PC-3 (cell line): Measurements from ENCODE around the gene BRD4.

Source experiments
- EZH2 ChIP-seq: fragments of 300-600 bp; sonication (generic); IDR thresholded peaks from one replicate; pipeline ENCODE4 v1.6.1; 2017; ENCODE audit warnings: antibody characterized with exemption, mild to moderate bottlenecking, low read length; ENCODE audit not compliant: unreplicated experiment
- EZH2phosphoT487 ChIP-seq: fragments of 300-600 bp; sonication (generic); IDR thresholded peaks from 2 replicates; pipeline ENCODE4 v1.6.1; 2018; ENCODE audit warnings: mild to moderate bottlenecking, antibody characterized with exemption, low read length, borderline replicate concordance
- TF ChIP-seq, protein P1 (sequence below): fragments of 300-600 bp; sonication (generic); conservative IDR thresholded peaks from 2 replicates; pipeline ENCODE4 v1.5.1; 2017; ENCODE audit warnings: antibody characterized with exemption, low read depth, mild to moderate bottlenecking, low read length

DNA sequence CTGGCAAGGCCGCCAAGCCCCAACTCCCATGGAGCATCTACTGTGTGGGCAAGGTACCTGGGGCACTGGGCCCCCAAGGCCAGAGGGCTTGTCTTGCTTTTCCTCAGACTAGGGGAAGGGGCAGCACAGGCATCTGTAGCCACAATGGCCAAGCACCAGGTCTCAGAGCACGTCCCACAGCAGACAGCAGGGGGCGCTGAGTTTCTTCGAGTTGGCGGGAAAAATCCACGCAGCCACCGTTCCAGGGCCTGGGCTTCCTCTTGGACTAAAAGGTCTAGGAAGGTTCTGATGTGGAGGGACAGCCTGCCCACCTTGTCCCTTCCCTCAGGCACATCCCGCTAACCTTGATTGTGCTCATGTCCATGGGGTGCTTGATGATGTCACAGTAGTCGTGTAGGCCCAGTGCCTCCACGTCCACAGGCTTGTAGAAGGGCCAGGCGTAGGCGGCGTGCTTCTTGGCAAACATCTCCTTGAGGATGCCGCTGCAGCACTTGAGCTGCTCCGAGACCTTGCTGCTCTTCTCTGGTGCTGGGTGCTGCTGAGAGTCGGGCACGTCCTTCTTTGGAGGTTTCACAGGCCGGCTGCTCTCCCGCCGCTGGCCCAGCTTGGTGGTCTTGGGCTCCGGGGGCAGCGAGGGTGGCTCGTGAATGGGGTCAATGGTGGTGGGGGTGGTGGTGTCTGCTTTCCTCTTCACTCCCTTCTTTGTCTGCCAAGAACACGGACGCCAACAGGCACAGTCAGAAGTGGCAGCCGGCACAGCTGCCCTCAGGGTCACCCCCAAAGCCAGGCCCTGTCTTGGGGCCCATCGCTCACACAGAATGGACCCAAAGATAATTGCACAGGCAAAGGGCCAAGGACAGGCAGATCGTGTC is 68.0 kb downstream of the BRD4 start:
- TF ChIP-seq, protein P1, sequence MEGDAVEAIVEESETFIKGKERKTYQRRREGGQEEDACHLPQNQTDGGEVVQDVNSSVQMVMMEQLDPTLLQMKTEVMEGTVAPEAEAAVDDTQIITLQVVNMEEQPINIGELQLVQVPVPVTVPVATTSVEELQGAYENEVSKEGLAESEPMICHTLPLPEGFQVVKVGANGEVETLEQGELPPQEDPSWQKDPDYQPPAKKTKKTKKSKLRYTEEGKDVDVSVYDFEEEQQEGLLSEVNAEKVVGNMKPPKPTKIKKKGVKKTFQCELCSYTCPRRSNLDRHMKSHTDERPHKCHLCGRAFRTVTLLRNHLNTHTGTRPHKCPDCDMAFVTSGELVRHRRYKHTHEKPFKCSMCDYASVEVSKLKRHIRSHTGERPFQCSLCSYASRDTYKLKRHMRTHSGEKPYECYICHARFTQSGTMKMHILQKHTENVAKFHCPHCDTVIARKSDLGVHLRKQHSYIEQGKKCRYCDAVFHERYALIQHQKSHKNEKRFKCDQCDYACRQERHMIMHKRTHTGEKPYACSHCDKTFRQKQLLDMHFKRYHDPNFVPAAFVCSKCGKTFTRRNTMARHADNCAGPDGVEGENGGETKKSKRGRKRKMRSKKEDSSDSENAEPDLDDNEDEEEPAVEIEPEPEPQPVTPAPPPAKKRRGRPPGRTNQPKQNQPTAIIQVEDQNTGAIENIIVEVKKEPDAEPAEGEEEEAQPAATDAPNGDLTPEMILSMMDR: peak; percentile 91
- TF ChIP-seq EZH2phosphoT487 (no peak), EZH2 (no peak)
